ENCODE results near the gene KCNJ5.
A peak's percentile ranks its signal among the peaks of the same experiment; 100 is the strongest.

KCNJ5 gene

DNA sequence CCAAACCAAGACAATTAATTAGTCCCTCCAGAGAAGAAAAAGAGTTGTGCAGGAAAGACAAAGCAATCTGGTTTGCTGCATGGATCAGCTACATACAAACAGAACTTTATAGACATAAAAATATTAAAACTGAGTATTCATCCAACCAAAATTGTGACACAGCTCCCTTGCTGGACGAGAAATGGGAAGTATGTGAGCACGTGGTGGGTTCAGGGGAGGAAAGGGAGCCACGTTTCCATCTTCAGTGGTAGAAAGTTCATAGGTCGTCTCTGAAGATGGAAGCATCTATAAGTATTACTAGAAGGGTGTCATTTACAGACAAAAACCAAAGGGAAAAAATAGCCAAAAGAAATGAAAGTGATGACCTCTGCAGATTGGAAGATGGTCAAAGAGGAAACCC, 7.1 kb upstream of the KCNJ5 start:
- no peaks in the 10 kb centered on the region for H3K36me3 Mint-ChIP-seq (ENCODE audit: low read depth)
- H3K9me3 Mint-ChIP-seq, result no peaks in the 10 kb centered on the region
- H3K4me3 Mint-ChIP-seq, result no peak overlapping the region
- peaks cover 56% of the 10 kb centered on the region for H3K27me3 Mint-ChIP-seq
- H3K27ac Mint-ChIP-seq, result no peak overlapping the region
- H3K4me1 Mint-ChIP-seq (ENCODE audit: low read depth), result peaks cover 9% of the 10 kb centered on the region

DNA sequence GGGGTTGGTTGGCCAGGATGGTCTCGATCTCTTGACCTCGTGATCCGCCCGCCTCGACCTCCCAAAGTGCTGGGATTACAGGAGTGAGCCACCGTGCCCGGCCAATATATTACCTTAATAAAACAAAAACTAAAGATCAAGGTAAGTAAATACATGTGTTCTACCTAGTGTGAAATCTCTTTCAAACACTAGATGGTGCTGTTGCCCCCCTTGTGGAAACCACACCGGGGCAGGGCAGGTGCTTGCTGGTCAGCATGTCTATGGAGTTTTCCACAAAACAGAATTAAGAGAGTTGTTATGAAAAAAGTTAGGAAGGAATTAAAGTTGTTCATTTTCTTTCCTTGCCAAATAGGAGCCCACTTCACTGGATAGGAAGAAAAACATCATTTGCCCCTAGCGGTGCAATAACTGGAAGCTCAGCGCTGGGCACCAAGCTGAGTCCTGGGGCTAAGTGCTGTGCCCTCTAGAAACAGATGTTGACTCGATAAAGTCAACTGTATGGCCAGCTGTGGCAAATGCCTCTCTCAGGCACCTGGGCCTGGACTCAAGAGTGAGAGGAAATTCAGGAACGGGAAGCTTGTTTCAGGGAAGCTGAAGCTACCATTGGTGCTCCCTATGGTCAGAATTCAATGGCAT, 6.3 kb upstream of the KCNJ5 start:
- Mint-ChIP-seq H3K9me3 (no peaks in the 10 kb centered on the region), H3K36me3 (ENCODE audit: low read depth) (no peaks in the 10 kb centered on the region), H3K27me3 (peaks cover 64% of the 10 kb centered on the region), H3K27ac (no peak overlapping the region), H3K4me1 (ENCODE audit: low read depth) (peaks cover 9% of the 10 kb centered on the region), H3K4me3 (no peak overlapping the region)

DNA sequence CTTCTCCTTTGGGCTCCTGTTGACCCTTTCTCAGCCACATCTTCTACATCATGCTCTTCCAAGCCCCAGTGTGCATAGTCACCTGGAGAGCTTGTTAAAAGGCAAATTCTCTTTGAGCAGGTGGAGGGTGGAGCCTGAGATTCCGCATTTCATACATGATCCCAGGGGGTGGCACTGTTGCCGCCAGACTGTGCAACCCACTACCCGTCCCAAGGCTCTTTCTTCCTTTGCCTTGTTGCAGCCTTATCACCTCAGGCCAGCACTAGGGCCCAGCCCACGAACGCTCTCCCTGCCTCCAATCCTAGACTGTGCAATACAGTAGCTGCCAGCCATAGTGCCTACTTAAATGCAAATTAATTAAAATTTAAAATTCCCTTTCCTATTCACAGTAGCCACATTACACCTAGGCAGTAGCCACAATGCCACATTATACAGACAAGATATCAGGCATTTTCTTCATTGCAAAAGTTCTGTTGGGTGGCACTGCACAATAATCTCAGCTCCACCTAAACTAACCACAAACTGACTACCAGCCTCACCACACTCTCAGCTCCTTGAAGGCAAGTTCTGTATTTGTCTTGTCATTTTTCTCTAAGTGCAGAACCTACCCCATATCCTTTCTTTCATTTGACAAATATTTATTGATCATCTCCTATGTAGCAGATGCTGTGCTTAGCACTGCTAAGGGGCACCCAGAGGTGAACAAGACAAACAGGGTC, 4.6 kb upstream of the KCNJ5 start:
- H3K27ac Mint-ChIP-seq, result no peak overlapping the region
- H3K4me1 Mint-ChIP-seq (ENCODE audit: low read depth), result peaks cover 12% of the 10 kb centered on the region
- H3K4me3 Mint-ChIP-seq, result no peak overlapping the region
- peaks cover 71% of the 10 kb centered on the region for H3K27me3 Mint-ChIP-seq
- no peaks in the 10 kb centered on the region for H3K36me3 Mint-ChIP-seq (ENCODE audit: low read depth)
- H3K9me3 Mint-ChIP-seq, result no peaks in the 10 kb centered on the region

DNA sequence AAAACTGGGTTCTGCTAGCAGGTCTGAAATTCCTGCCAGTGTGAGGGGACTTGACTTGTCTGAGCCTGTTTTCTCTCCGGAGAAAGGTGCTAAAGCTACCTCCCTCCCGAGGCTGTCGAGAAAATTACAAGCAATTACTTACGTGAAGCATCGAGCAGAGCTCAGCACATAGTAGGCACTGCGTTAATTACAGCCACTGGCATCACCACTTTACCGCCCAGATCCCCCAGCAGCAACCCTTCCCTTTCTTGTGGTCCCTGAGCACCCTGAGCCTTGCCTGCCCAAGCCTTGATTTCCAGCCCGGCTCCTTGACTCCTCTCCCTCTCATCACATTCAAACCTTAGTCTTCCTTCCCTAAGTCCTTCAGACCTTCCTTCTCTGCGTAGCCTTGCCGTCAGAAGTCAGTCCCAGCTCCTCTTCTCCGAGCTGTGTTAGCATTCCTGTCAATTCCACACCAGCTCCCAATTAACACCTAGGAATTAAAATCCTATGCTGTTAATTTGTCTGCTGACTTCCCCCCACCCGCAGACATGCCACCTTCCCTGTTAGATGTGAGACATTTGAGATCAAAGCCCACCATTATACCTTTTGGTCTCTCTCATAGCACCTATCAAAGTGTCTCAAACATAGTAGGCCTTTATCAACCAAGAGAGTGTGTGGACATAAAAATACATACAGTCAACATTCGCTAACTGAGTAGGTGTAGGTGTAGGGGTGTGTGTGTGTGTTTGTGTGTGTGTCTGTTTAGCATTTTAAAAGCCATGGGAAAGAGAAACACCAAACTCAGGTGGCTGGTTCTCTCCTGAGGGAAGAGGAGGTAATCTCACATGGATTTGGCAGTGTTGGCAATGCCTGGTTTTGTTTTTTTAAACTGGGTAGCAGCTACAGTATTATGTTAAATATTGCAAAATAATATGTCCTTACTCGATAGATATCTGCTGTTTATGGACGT, 2.8 kb upstream of the KCNJ5 start:
- H3K4me1 Mint-ChIP-seq (ENCODE audit: low read depth), result peaks cover 12% of the 10 kb centered on the region
- H3K36me3 Mint-ChIP-seq (ENCODE audit: low read depth), result no peaks in the 10 kb centered on the region
- no peak overlapping the region for H3K27ac Mint-ChIP-seq
- H3K4me3 Mint-ChIP-seq, result no peak overlapping the region
- peaks cover 78% of the 10 kb centered on the region for H3K27me3 Mint-ChIP-seq
- H3K9me3 Mint-ChIP-seq, result no peaks in the 10 kb centered on the region

DNA sequence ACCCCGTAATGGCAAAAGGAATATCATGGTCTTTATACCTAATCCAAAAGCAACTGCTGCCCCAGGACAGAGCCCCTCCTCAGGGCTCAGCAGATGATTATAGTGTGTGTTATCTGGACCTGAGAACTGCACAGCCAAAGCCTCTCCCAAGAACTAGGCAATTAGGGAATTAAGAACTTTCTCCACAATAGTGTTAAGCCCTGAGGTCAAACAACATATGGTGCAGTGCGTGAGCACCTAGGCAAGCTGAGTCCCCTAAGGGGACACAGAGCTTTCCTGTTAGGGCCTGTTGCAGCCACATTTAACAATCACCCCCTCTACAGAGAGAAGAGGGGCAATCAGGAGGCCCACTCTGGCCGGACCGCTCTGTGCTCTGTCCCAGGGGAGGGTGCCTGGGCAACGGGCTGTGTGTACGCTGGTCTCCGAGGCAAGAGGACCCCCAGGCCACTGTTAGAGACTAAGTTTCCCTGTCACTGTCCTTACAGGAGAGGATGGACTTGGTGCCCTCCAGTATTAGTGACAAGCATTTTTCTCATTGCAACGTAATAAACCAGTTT, 1.4 kb upstream of the KCNJ5 start:
- Mint-ChIP-seq H3K4me3 (no peak overlapping the region), H3K4me1 (ENCODE audit: low read depth) (peaks cover 17% of the 10 kb centered on the region)

DNA sequence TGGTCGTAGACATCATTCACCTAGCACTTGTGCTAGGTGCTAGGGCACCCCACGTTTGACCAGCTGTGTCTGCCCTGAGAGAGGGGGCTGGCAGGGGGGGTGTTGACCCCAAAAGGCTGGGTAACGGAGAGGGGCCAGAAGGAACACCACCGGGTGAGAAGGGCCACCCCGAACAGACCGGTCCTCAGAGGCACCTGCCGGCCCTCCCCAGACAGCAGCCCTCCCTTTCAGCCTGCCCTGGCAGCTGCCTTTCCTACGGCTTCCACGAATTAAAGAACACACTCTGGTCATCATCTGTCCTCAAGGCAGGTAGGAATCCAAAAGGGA, 977 bp upstream of the KCNJ5 start:
- Mint-ChIP-seq H3K4me1 (ENCODE audit: low read depth) (peaks cover 17% of the 10 kb centered on the region), H3K27ac (no peak overlapping the region), H3K9me3 (no peaks in the 10 kb centered on the region), H3K4me3 (no peak overlapping the region), H3K36me3 (ENCODE audit: low read depth) (no peaks in the 10 kb centered on the region), H3K27me3 (peaks cover 76% of the 10 kb centered on the region)

More for the DNA sequence above, 1.4 kb upstream of the KCNJ5 start:
- Mint-ChIP-seq H3K27me3 (peaks cover 76% of the 10 kb centered on the region), H3K27ac (no peak overlapping the region), H3K36me3 (ENCODE audit: low read depth) (no peaks in the 10 kb centered on the region), H3K9me3 (no peaks in the 10 kb centered on the region)

DNA sequence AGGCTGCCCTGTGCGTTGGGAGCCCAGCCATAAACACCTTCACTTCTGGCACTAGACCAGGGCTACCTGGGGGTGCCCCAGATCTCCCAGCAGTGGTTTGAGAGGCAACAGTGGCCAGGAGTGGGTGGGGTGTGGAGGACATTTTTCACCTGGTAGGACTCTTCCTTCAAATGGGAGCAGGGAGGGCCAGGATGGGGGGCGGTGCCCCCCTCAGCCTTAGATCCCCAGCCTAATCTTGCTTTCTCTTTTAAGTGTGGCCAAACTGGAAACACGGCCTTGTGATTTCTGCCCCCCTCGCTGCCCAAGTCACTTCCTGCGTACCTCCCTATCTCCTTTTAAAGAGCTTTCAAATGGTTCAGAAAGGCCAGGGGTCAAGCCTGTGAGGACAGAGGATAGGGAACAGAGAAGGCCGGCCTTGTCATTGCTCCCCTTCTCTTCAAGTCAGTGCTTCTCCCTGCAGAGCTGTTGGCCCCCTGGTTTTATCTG, 800 bp downstream of the KCNJ5 start:
- H3K9me3 Mint-ChIP-seq, result no peaks in the 10 kb centered on the region
- H3K4me1 Mint-ChIP-seq (ENCODE audit: low read depth), result peaks cover 10% of the 10 kb centered on the region
- H3K27me3 Mint-ChIP-seq, result peaks cover 64% of the 10 kb centered on the region
- H3K36me3 Mint-ChIP-seq (ENCODE audit: low read depth), result no peaks in the 10 kb centered on the region
- no peak overlapping the region for H3K4me3 Mint-ChIP-seq
- H3K27ac Mint-ChIP-seq, result no peak overlapping the region

DNA sequence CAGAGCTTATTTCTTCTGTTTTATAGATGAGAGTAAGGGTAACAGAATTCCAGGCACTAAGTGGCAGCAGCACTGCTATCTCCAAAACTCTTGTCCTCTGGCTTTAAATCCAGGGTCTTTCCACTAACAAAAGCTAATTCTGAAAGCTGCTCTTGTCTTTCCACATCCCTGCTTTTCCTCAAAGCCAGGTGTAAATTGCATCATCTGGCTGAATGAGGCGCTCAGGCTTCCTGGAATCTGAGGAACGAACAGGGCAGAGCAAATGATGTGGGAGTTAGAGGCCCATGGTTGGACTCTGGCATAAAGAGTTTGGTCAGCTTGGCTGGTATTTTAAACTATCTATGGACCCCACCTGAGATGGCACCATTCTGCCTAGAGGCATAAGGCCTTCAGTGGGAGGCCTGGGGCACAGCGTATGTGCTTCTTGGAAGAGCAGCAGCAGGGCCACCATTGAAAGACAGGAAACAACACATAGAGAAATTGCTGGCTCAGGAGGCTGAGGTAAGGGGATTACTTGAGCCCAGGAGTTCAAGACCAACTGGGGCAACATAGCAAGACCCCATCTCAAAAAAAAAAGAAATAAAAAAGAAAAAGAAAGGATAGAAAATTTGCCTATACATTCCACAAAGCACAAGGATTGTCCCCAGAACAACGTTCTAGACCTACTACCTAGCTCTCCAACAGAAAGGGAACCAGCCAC, 1.9 kb downstream of the KCNJ5 start:
- H3K4me1 Mint-ChIP-seq (ENCODE audit: low read depth), result peaks cover 8% of the 10 kb centered on the region
- no peak overlapping the region for H3K27ac Mint-ChIP-seq
- H3K9me3 Mint-ChIP-seq, result no peaks in the 10 kb centered on the region
- H3K27me3 Mint-ChIP-seq, result peaks cover 62% of the 10 kb centered on the region
- H3K4me3 Mint-ChIP-seq, result no peak overlapping the region
- H3K36me3 Mint-ChIP-seq (ENCODE audit: low read depth), result no peaks in the 10 kb centered on the region

DNA sequence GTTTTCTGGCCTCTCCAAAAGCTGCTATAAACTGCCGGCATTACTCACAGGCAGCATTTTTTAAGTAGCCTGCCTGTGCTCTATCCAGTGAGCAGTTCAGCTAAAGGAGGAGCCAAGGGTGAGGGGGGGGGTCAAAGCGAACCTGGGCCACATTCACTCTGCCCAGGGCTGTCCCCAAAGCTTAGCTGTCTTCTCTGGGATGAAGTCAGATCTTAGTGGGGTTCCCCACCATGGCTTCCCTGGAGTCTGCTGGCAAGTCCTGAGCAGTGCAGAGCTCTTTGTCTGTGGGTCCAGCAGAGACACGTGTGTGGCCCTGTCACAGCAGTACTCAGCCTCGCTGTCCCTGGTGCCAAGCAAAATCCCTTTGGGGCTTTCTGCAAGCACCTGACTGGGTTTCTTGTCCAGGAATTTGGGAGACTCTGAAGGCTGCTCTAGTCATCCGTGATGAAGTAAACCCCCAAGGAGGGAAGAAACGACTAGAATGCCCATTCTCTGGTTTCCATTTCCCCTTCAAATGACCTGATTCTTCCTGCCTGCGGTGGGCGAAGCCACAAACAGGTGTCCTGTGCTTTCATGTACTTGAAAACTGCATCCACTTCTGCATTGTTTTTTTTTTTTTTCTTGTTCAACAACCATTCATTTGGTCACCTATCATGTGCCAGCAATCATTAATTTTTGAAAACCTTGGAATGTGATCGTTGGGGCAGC, 2.6 kb downstream of the KCNJ5 start:
- Mint-ChIP-seq H3K9me3 (no peaks in the 10 kb centered on the region), H3K27me3 (peaks cover 59% of the 10 kb centered on the region), H3K4me1 (ENCODE audit: low read depth) (peaks cover 8% of the 10 kb centered on the region), H3K4me3 (no peak overlapping the region), H3K27ac (peak overlapping the region; percentile 2), H3K36me3 (ENCODE audit: low read depth) (no peaks in the 10 kb centered on the region)

DNA sequence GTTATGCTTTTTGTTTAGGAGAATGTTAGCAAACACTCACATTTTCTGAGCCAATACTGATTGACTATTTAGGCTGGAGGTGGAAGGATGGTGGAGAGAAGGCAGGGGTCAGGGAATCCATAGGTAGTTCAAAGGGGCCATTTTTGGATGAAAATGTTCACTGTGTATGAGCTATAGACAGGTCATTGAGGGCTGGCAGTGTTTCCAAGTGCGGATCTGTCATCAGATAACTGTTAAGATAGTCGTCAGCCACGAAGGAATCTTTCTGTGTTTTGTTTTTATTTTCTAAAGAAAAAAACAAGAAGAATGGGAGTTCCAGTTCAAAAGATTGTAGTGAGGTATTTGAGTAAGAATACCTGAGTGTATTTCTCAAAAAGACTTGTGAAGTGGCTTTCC, 3.1 kb downstream of the KCNJ5 start:
- peaks cover 55% of the 10 kb centered on the region for H3K27me3 Mint-ChIP-seq
- no peaks in the 10 kb centered on the region for H3K36me3 Mint-ChIP-seq (ENCODE audit: low read depth)
- H3K4me3 Mint-ChIP-seq, result no peak overlapping the region
- peaks cover 8% of the 10 kb centered on the region for H3K4me1 Mint-ChIP-seq (ENCODE audit: low read depth)
- no peaks in the 10 kb centered on the region for H3K9me3 Mint-ChIP-seq
- peak overlapping the region; percentile 2 for H3K27ac Mint-ChIP-seq

DNA sequence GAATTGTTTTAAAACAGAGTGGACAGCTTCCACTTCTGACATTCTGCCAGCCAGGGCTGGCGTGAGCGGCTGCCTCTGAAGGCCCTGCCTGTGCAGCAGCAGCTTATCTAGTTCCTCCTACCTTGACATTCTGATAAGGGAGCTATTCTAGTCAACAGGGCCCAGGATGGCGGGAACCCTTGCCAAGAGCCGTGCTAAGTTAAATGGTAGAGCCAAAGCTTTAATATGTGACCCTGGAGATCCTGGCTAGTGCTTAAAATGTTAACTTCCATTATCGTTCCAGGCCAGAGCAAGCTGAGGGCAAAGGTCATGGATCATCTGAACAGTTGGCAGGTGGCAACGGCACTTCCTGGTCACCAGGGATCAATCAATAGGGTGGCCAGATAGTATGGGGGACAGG, 3.5 kb downstream of the KCNJ5 start:
- Mint-ChIP-seq H3K27ac (no peak overlapping the region), H3K27me3 (peaks cover 51% of the 10 kb centered on the region), H3K4me1 (ENCODE audit: low read depth) (peaks cover 8% of the 10 kb centered on the region), H3K9me3 (no peaks in the 10 kb centered on the region), H3K36me3 (ENCODE audit: low read depth) (no peaks in the 10 kb centered on the region), H3K4me3 (no peak overlapping the region)

DNA sequence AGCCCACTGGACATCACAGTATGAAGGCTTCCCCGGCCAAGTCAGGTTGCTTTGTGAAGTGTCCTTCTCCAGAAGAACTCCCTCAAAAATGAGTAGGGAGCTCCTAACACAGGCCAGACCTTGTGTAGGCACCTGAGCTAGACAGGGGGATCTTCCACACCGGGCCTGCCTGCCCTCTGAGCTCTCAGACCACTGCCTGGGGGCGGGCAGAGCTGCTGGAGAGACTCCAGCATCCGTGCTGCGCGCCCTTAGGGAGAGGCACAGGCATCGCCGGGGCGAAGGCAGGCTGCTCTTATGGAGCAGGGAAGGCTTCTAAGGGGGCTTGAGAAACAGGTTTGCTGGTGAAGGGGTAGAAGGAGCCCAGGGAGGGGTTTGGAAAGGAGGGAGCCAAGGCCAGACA, 4.4 kb downstream of the KCNJ5 start:
- no peaks in the 10 kb centered on the region for H3K9me3 Mint-ChIP-seq
- no peak overlapping the region for H3K4me3 Mint-ChIP-seq
- H3K4me1 Mint-ChIP-seq (ENCODE audit: low read depth), result peaks cover 8% of the 10 kb centered on the region
- H3K27me3 Mint-ChIP-seq, result peaks cover 46% of the 10 kb centered on the region
- no peak overlapping the region for H3K27ac Mint-ChIP-seq
- no peaks in the 10 kb centered on the region for H3K36me3 Mint-ChIP-seq (ENCODE audit: low read depth)

DNA sequence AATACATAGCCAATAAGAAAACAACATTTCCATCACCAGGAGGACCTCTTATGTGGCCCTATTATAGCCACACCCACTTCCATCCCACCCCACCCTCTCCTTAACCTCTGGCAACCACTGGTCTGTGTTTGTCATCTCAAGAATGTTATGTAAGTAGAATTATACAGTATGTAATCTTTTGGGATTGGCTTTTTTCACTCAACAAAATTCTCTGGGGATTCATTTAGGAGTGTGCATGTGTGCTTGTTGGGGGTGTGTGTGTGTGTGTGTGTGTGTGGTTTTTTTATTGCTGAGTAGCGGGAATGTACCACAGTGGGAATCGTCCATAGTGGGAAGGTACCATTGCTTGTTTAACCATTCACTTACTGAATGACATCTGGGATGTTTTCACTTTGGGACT, 5.2 kb downstream of the KCNJ5 start:
- no peaks in the 10 kb centered on the region for H3K9me3 Mint-ChIP-seq
- peaks cover 5% of the 10 kb centered on the region for H3K4me1 Mint-ChIP-seq (ENCODE audit: low read depth)
- no peak overlapping the region for H3K4me3 Mint-ChIP-seq
- peaks cover 41% of the 10 kb centered on the region for H3K27me3 Mint-ChIP-seq
- no peak overlapping the region for H3K27ac Mint-ChIP-seq
- H3K36me3 Mint-ChIP-seq (ENCODE audit: low read depth), result no peaks in the 10 kb centered on the region

DNA sequence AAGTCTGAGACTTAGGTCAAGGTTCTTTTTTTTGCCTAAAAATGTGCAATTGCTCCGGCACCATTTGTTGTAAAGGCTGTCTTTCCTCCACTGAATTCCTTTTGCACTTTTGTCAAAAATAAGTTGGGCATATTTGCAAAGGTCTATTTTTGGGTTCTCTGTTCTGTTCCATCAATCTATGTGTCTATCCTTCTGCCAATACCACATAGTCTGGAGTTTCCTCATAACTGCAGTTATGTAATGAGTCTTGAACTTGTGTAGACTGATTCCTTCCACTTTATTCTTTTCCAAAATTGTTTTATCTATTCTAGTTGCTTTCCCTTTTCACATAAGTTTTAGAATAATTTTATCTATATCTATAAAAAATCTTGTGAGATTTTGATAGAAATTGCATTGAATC, 6.7 kb downstream of the KCNJ5 start:
- Mint-ChIP-seq H3K4me1 (ENCODE audit: low read depth) (peaks cover 5% of the 10 kb centered on the region), H3K4me3 (no peak overlapping the region), H3K36me3 (ENCODE audit: low read depth) (no peaks in the 10 kb centered on the region), H3K27ac (no peak overlapping the region), H3K27me3 (peaks cover 33% of the 10 kb centered on the region), H3K9me3 (no peaks in the 10 kb centered on the region)

Data from stimulated activated naive CD8-positive, alpha-beta T cell treated with anti-CD3 and anti-CD28 coated beads, Interleukin-15, Interleukin-2, amounts not matched to agents 100 ng/mL and 50 ng/mL, for 24 hours (primary cell).